SIG-M5 treated with dmso at 0.1 percent for 504 hours (cell line): ENCODE results near the gene APOLD1.
"Not testable (repeated sequence)": the region's sequence is repeated elsewhere in the genome, so short reads cannot be mapped to it uniquely, and the experiment has no call there.

Experiments used
- DNase-seq: peaks from one replicate; lab custom pipeline; 2025; ENCODE audit not compliant: unreplicated experiment; lab: John Stamatoyannopoulos, UW

The APOLD1 gene, protein sequence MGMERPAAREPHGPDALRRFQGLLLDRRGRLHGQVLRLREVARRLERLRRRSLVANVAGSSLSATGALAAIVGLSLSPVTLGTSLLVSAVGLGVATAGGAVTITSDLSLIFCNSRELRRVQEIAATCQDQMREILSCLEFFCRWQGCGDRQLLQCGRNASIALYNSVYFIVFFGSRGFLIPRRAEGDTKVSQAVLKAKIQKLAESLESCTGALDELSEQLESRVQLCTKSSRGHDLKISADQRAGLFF

DNA sequence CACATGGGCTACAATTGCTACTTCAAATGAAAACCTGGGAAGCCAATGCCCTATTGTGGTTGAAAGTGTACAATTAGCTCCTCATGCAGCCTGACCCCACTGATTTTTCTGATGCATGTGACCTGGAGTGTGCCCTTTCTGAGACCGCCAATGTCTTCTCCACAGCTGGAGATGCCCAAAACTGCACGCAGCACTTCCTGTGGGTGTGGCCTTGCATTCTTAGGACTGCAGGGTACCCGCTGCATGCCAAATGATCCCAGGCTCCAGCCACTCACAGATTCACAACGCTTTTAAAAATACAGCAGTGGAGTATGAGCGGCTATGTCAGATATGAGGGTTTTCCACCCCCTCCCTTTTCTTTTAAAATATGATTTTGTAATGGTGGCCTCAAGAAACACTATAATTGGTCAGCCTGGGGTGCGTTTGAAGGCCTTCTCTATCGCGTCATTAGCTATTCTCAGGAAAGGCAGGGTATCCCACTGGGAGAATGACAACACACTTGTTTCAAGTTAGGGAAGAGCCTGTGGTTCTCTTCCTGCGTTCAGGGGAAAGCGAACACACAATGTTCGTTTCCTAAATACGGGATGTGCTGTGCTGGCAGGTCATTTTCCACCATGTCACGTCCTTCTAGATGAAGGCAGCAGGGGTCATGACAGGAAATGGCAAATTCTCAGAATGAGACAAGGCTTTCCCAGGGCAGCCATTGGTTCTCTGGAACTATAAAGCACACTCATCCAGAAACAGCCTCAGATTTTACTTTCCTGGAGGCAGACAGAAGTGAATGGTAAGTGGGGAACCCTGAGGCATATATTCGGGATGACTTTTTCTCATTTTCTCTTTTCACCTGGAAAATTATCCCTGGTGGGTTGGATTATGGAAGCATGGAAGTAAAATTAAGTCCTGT lies at the start of gene APOLD1:
TSS of gene APOLD1 (plus strand) at position 749 of the 904 bp plus-strand sequence. CDS start at position 782, 33 bp downstream.
- no peak for DNase-seq

DNA sequence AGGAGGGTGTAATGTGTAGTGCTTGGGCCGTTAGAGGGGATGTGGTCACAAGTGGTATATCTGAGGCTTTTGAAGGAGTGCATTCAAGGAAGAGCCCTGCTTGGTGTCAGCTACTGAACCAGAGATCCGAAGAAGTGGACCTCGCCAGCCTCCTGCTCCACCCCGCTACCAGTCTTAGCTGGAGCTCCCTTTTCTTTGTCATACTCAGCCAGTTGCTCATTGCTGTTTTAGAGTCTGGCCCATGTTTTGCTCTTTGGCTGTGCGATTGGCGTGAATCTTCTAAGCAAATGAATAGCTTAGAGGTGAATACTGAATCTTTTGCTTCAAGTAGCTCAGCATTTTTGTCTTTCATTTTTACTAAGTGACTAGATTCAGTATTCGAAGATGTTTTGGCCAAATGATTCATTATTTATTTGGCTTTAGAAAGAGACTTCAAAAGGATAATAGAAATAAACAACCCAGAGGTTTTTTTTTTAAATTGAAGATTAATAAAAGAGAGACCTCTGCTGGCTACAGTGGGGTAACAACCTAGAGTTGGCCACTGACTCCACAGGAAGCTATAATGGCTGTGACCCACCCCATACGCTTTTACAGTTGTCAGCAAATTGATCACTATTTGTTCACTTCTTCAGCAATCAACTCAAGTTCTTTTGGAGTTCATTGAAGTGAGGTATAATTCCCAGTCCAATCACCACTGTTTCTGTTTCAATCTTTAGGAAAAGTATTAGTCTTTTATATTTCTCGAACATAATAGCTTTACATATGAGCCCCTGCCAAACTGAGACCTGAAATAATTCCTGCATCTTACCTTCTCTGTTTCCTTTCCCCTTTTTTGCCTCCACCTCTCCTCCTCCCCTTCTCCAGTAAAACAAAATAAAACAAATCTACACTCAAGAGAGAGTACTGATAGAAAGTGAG lies 48.4 kb upstream of the APOLD1 start:
- peak; percentile 36 for DNase-seq

DNA sequence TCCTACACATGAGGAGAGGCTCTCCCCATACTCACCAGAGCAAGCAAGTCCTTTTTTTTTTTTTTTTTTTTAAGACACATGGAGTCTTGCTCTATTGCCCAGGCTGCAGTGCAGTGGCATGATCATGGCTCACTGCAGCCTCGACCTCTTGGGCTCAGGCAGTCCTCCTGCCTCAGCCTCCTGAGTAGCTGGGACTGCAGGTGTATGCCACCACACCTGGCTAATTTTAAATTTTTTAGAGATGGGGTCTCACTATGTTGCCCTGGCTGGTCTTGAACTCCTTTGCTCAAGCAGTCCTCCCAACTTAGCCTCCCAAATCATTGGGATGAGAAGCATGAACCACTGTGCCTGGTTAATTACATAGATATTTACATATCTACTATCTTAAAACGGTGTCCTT lies 47.3 kb upstream of the APOLD1 start:
- DNase-seq = not testable (repeated sequence)

DNA sequence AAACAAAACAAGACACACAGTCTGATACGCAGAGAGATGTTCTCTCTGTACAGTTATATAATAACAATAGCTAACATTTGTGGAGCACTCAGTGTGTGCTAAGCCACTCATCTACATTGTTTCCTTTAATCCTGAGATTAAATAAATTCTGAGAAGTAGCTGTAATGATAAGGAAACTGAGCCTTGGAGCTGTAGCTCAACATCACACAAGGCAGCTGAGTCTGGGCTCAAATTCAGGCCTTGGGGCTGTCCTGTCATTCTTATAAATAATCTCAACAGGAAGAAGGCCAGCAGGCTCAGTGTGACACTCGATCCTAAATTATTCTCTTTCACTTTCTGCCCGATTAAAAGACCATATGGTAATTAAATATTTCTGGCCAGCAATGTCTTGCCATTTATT lies 43.8 kb upstream of the APOLD1 start:
- DNase-seq = no peak

DNA sequence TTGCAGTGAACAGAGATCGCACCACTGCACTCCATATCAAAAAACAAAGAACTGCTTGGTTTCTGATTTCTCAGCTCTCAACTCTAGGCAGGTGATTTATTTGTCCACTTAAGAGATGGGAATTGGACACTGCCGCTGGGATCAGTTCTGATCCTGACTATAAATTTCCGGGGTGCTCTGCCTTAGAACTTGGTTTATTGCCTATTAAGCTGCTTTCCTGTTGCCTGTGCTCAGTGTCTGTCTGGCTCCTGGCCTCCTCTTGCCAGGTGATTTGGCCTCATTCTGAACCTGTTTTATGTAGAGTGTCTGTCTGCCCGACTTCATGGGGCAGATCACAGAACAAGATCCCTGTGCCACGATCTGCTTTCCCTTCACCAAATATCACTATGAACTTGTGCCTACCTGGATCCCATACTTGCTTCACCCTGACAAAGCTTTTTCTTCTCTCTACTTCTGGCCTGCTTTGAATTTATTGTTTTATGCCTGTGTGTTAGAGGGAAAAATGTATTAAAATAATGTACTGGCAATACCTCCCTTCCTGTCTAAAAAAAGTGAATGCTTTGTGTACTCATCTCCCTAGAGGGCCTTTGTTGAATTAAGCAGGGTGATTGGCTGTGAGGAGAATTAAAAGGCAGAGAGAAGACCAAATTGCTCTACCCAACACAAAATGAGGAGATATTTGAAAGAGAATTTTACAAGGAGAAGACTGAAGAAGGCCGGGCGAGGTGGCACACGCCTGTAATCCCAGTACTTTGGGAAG lies 40.7 kb upstream of the APOLD1 start:
- no peak for DNase-seq

DNA sequence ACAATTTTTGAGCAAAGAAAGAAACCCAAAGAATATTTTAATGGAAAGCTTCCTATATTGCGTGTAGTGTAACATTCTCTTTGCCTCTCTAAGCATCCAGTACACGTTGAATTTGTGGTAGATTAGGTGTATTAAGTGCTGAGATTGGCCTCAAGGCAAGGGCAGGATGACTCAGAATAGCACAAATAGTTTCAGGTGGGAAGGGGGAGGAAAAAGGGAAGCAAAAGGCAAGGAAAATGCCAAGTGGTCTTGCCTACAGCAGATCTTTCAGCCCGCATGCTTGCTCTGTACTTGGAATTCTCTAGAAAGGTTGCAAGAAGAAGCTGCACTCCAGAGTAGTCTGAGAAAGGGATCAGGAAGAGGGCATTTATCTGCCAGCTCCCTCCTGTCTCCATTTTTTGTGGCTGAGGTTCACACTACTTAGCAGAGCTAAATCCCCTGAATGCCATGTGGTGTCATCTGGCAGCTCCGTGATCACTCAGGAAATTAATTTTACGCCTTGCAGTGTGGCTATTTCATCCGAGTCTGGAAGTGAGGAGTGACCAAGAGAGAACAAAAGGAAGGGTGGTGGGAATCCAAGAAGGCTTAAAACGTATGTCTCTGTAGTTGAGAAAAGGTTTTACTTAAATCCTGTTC lies 39.8 kb upstream of the APOLD1 start:
- DNase-seq = no peak

DNA sequence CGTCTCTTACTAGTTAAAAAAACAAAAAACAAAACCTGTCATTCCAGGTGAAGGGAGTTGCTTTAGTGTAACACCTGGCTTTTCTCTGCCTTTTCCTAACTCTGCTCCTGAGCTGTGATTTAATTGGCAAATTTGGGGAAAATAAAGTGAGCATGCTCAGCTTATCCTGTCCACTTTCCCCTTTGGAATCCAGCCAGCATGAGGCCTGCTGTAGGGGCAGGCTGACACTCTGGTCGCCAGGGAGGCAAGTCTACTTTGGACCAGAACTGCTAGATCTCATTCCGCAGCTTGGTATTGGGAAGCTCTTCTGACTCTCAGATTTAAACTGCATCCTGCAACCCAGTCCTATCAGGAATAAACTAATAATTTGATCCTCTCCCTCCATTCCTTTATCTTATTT lies 38.2 kb upstream of the APOLD1 start:
- no peak for DNase-seq

DNA sequence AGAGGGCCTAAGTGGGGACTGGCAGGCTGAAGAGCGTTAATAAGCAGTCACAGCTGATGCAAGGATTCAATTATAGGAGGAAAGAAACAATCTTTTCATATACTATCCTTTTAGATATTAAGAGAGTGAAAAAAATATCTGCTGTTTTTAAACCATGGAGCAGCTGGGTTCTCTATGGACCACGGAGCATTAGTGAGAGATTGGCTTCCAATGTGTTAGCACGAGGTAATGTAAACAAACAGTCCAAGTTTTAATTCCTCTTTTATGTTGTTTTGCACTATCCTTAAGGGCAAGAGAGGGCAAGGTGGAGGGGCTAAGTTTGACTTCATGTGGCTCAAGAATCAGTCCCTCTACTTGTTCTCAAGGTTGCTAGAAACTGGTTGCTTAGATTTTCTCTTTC lies 37.4 kb upstream of the APOLD1 start:
- DNase-seq = no peak

DNA sequence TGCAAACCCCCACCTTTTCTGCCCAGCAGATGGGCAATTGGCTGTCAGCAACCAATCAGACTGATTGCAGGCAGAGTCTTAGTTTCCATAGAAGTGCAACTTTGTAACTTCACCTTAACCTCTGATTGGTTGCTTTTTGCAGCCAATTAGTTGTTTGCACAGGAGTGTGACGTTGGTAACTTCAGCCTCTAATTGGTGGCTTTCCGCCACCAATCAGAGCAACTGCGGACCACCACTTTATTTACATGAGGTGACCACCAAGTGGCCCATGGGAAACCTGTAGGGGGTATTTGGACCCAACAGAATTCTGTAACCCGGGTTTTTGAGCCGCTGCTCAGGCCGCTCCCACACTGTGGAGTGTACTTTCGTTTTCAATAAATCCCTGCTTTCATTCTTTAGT lies 36.0 kb upstream of the APOLD1 start:
- DNase-seq = no peak

DNA sequence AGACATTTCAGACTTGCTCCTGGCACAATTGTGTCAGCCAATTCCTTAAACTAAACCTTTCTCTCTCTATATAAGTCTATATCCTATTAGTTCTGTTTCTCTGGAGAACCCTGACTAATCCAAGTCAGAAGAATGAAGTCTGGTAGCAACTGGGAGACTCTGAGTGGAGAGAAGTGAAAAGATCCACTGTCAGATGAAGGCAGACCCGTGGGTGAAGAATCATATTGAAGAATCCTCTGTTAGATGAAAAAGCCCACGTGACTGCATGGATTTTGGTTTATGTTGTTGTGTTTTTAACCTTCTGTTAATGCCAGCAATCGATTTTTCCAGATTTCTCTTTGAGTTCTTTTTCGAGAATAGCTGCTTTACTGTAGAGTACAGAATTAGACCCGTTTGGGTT lies 29.5 kb upstream of the APOLD1 start:
- no peak for DNase-seq

DNA sequence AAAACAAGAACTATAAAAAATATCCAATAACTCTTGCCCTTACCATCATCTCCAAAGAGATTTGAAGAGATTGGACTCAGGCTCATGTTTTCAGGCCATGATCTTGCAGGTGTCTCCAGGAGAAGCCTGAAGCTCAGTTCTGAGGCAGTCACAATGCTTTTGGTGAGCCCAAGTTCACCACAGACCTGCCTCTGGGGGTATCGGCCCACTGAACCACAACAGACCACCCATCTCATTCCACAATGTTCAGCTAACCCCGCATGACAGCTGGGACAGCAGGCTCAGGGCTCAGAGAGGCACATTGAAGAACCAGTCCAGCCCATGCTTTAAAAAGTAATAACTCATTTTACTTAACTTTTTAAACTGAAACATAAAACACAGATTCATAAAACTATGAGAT lies 28.3 kb upstream of the APOLD1 start:
- DNase-seq = no peak

DNA sequence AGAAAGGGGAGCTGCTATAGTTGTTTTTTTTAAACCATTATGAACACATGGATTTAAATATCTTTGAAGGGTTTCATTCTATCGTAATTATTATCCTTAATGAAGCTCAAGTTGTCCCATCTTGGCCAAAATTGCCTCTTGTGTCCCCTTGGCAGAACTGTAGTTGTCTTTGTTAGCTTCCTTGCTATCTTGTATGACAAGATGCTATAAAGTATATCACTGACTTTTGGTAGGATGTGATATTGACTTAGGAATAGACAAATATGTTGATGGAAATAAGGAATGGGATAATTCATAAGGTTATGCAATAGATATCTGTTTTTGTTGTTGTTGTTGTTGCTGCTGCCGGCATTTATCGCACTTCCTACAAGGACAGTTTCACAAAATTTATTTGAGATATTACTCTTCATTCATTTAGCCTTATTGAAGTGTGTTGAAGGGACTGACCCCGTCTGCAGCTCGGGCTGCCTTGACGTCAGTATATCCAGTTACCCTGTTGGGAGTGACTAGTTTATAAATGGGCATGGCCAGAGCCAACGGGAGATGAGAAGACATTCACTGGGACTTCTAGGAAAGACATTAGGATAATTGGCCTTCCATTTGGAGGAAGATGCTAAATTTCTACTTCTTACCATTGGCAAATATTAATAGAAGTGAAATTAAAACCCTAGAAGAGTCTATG lies 26.1 kb upstream of the APOLD1 start:
- no peak for DNase-seq

DNA sequence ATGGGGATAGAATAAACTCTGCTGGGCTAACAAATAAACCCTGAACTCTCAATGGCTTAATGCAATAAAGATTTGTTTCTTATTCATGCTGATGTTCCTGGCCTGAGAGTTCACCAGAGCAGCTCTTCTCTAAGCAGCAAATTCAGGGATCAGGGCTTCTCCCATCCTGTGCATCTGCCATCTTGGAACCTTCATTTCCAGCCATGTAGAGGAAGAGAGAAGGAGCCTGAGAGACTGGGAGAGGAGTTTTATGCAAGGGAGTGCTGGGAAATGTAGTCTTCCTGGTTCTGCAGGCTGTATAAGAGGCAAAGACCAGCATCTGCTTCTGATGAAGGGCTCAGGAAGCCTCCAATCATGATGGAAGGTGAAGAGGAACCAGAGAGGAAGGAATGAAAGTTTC lies 20.6 kb upstream of the APOLD1 start:
- DNase-seq = no peak

DNA sequence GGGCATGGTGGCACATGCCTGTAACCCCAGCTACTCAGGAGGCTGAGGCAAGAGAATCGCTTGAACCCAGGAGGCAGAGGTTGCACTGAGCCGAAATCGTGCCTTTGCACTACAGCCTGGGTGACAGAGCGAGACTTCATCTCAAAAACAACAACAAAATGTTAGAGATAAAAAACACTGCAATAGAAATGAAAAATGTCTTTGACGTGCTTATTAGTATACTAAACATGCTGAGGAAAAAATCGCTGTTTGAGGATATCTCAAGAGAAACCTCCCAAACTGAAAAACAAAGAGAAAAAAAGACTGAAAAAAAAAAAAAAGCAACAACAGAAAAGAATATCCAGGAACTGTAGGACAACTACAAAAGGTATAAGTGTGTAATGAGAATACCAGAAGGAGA lies 15.2 kb upstream of the APOLD1 start:
- no peak for DNase-seq

DNA sequence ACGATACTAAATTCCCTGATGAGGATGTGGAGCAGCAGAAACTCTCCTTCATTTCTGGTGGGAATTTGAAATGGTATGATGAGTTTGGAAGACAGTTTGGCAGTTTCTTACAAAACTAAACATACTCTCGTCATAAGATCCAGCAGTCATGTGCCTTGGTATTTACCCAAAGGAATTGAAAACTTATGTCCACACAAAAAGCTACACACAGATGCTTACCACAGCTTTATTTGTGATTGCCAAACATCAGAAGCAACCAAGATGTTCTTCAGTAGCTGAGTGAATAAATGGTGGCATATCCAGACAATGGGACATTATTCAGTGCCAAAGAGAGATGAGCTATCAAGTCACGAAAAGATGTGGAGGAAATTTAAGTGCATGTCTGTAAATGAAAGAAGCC lies 10.7 kb upstream of the APOLD1 start:
- no peak for DNase-seq

DNA sequence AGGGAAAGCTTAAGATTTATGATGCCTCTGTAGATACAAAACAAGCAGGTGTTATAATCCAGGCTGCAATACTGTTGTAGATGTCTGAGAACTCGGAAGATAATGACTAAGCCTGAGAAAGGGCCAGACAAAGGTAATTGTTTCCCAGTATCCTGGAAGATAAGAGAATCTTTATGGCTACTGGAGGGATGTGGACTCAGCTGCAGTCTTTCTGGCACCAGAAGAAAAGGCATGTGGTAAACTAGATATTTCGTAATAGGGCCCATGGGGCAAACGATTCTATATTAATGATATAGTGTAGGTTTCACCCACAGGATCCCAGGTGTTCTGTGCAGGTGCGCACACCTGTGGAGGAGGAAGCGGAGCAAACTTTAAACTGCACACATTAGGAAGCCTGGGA lies 9.2 kb upstream of the APOLD1 start:
- DNase-seq = no peak

DNA sequence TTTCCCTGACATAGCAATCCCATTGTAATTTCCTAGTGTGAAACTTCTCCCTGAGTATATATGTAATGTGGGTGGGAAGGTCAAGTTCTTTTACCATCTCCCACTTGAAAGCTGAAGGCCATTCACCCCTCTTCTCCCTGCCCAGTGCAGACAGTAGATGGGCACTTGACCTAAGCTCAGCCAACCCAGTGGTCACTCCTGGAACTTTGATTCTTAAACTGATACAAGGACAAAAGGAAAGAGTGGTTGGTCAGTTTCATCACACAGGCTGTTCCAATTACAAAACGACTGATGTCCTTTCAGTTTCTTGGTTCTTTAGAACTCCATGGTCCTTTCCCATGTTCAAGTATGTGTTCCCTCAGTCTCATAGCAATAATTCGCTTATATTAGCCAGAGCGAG lies 8.4 kb upstream of the APOLD1 start:
- no peak for DNase-seq

DNA sequence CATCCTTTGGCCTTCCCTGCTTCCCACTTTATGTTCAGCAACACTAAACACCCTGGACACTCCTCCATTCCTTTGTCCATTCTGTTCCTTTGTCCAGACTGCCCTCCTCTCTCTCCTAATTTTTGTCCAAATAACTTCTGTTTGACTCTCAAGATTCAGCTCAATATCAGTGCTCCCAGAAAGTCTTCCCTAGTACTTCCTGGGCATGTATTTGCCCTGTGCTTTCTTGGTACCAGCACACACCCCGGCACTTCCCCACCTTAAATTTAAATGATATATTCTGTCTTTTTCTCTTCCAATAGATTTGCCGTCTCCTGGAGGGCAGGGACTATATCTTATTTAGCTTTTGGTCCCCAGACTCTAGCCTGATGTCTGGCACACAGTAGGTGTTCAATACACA lies 6.5 kb upstream of the APOLD1 start:
- no peak for DNase-seq

DNA sequence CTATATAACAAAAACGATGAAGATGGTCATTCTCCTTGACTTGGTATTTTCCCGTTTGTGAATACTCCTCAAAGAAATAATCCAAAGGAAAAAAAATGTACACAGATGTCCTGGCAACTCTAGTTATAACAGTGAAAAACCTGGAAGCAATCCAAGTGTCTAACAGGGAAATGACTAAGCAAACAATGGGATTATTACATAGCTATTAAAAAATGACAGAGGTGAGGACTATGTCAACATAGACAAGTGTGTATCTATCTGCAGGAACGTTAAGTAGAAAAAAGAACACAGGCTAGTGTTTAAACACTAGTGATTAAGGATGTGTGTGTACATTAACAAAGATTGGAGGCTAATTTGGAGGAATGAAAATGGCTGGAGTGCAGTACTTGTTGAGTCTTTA lies 5.9 kb upstream of the APOLD1 start:
- DNase-seq = peak; percentile 35

DNA sequence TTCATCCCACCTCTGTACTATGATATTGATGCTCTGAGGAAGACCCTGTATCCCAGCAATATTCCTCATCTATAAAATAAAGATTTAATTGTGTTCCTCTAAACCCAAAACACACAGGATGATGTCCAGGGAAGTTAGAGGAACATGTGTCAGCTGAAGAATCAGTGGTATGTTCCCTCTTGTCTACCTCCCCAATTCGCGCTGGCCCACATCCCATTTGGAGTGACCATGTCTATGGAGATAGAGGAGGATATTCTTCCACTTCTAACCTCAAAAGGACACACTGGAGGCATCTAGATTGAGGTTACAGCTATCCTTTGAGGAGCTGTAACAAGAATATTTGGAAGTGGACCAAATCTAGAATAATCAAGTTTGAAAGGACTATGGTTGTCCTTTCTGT lies 1.3 kb upstream of the APOLD1 start:
- DNase-seq = no peak
